IPS-18c (cell line): ENCODE data around the gene PGAM2.

ENCODE experiments used
- H3K4me3 ChIP-seq: 2 replicates; pipeline ENCODE4 v1.7.0; 2013; ENCODE audit warnings: low read depth, mild to moderate bottlenecking, low read length, moderate library complexity; ENCODE audit not compliant: insufficient read depth
- H3K9me3 ChIP-seq: one replicate; pipeline ENCODE4 v1.6.1; 2013; ENCODE audit warnings: mild to moderate bottlenecking, low read length, moderate library complexity; ENCODE audit not compliant: control insufficient read depth, insufficient read depth

Gene PGAM2

DNA sequence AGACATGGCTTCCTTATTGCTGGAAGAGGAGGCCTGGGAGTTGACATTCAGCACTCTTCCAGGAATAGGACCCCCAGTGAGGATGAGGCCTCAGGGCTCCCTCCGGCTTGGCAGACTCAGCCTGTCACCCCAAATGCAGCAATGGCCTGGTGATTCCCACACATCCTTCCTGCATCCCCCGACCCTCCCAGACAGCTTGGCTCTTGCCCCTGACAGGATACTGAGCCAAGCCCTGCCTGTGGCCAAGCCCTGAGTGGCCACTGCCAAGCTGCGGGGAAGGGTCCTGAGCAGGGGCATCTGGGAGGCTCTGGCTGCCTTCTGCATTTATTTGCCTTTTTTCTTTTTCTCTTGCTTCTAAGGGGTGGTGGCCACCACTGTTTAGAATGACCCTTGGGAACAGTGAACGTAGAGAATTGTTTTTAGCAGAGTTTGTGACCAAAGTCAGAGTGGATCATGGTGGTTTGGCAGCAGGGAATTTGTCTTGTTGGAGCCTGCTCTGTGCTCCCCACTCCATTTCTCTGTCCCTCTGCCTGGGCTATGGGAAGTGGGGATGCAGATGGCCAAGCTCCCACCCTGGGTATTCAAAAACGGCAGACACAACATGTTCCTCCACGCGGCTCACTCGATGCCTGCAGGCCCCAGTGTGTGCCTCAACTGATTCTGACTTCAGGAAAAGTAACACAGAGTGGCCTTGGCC is 4.3 kb downstream of the PGAM2 start:
- Histone ChIP-seq H3K4me3 (no peak overlapping the region), H3K9me3 (no peaks in the 10 kb centered on the region)

DNA sequence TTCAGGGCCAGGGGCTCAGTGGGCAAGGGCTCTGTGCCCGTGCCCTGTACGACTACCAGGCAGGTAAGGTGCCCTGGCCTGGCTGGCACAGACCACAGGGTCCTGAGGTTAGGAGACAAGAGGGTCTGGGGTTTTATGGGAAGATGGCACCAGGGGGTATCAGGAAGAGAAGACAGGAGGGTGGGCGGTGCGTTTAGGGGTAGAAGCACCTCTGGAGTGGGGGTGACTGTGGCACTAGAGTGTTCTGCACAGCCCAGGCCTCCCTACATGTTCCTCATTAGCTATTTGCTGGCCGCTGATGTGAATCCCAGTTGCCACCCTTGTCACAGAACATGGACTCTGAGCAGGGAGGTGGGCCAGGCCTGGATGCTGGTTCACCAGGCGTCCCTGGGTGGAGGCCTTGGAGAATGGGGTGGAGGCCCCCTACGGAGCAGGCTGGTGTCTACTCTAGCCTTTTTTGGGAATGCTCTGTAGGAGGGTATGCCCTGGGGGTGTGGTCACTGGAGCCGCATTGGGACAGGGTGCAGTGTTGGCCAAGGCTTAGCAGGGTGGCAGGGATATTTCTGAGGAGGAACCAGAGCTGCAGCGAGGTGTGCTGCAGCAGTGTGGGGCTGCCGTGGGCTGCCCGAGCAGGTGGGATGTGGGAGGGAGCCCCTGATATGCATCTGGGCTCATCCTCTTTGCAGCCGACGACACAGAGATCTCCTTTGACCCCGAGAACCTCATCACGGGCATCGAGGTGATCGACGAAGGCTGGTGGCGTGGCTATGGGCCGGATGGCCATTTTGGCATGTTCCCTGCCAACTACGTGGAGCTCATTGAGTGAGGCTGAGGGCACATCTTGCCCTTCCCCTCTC is 5.0 kb downstream of the PGAM2 start:
- H3K4me3 ChIP-seq, result no peak overlapping the region
- no peaks in the 10 kb centered on the region for H3K9me3 ChIP-seq

DNA sequence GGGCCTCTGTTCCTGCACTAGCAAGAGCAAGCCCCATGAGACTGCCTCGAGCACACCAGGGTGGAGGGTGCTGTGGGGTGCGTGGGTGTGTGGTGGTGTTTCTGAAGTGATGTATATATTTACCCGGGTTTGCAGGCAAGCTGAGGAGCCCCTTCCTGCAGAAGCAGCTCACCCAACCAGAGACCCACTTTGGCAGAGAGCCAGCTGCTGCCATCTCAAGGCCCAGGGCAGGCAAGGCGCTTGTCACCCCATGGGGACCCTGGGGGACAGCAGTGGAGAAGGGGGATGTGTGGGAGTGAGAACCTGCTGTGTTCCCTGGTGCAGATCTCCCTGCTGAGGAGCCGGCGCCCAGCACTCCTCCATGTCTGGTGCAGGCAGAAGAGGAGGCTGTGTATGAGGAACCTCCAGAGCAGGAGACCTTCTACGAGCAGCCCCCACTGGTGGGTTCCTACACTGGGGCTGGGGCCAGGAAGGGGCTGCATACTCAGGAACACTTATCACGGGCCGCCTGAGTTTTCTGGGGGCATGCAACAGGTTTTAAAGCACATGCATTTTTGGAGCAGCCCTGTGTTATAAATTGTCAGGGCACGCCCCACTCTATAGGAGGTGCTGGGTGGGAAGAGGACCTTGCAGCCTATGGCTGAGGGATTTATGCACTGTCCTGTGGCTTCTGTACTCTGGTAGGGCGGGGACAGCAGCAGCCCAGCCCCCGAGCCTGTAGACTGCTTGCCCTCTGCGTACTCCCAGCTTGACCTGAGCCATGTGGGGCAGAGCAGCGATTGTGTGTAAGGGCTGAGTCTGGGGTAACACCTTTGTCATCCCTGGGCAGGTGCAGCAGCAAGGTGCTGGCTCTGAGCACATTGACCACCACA is 5.9 kb downstream of the PGAM2 start:
- no peak overlapping the region for H3K4me3 ChIP-seq
- no peaks in the 10 kb centered on the region for H3K9me3 ChIP-seq

DNA sequence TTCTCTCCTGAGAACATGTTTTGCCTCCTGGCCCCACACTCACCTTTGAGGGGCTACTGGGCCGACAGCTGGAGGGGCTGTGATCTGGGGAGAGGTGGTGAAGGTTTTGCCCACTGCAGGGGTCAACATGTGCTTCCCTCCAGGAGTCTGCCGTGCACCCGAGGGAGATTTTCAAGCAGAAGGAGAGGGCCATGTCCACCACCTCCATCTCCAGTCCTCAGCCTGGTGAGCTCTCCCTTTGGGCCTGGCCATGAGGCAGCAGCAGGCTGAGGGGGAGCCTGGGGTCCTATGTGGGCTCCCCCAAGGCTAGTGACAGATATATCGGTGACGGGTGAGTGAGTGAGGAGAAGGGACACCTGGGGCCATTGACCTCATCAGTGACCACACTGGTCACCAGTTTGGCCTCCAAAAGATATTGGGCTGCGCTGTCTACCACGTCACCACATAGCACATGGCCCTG is 6.6 kb downstream of the PGAM2 start:
- Histone ChIP-seq H3K9me3 (no peaks in the 10 kb centered on the region), H3K4me3 (no peak overlapping the region)

DNA sequence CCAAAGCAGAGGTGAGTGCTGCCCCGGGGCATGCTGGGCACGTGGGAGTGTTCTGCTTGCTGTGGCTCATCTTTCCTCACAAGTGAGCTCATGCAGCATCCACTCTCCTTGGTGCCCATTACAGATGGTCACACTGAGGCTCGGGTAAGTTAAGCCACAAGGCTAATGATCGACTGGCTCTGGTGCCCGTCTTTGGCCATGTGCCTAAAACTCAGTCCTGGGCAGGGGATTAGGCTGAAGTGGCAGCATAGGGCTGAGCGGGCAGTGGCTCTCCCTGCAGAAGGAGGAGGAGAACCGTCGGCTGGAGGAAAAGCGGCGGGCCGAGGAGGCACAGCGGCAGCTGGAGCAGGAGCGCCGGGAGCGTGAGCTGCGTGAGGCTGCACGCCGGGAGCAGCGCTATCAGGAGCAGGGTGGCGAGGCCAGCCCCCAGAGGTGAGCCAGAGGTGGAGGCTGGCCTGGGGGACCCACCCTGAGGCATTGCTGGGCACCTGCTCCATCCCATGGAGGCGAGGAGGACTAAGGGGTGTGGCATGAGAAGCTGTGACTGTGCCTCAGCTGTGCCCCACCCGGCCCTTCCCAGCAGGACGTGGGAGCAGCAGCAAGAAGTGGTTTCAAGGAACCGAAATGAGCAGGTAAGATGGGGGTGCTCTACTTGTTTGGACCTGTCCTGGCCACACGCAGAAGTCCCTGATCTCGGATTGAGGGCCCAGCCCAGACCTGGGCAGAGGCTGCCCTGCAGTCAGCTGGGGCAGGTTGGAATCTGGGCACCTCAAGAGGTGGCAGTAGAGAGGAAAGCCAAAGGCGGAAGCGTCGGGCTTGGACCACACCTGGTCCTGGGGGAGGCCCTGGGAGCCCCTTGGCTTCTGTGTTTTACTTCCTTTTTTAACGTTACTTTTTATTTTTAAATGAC is 7.3 kb downstream of the PGAM2 start:
- no peak overlapping the region for H3K4me3 ChIP-seq

DNA sequence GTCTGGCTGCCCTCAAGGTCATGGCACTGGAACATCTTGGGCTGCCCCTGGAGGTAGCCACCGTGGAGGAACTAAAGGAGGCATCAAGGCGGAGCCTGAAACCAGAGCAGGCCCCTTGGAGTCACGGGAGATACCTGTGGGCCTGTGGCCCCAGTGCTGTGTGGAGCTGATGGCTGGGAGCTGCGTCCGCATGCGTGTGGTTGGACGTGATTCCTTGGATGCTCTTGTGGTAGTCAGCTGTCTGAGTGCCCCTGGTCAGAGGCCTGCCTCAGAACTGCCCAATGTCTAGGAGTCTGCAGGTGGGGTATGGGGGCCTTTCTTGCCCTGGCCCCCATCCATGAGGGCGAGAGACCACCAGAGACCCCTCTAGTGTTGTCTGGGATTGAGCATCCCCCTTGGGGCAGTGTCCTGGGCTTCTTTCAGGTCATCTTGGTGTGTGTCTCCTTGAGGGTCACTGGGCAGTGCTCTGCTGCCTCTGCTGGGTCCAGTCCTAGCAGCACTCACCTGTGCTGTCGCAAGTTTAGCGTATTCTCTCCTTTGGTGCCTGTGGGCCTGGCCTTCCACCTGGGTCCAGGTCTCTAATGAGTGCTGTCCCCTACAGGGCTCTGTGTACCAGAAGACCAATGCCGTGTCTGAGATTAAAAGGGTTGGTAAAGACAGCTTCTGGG is 8.1 kb downstream of the PGAM2 start:
- H3K4me3 ChIP-seq, result no peak overlapping the region
- no peaks in the 10 kb centered on the region for H3K9me3 ChIP-seq

More for the DNA sequence above, 7.3 kb downstream of the PGAM2 start:
- no peaks in the 10 kb centered on the region for H3K9me3 ChIP-seq

DNA sequence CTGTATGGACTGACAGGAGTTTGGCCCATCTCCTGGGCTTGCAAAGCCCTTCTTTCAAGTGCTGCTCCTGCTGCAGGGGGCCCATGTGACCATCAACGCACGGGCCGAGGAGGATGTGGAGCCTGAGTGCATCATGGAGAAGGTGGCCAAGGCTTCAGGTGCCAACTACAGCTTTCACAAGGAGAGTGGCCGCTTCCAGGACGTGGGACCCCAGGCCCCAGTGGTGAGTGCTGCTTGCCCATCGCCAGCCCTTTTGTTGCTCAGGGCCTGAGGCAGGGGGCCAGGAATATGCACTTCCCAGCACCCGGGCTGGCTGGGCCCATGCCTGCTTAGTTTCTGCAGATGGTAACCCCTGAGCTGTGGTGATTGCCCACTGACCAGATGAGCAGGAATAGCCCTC is 8.7 kb downstream of the PGAM2 start:
- Histone ChIP-seq H3K4me3 (no peak overlapping the region), H3K9me3 (no peaks in the 10 kb centered on the region)

DNA sequence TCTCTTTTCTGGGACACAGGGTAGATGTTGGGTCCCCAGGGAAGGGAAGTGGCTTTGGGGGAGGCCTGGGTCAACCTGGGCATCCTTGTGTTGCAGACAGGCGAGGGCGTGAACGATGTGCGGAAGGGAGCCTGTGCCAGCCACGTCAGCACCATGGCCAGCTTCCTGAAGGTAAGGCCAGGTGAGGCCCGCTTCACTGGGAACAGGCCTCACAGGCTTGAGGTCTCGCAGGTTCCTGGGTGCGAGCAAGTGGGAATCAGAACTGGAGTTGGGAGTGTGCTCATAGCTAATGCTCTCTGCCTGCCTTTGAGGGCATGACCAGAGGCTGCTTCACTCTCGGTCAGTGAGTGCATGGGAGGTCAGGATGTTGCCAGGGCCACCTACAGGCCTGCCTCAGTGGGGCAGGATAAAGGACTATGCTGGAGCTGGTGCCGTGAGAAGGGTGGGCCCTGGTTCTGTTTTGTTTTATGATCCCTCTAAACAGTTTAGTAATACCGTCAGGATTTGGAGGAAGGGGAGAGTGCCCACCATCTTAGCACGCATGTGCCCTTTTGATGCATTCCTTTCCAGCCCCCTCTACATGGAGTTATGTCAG is 12.5 kb downstream of the PGAM2 start:
- no peaks in the 10 kb centered on the region for H3K9me3 ChIP-seq
- no peak overlapping the region for H3K4me3 ChIP-seq

DNA sequence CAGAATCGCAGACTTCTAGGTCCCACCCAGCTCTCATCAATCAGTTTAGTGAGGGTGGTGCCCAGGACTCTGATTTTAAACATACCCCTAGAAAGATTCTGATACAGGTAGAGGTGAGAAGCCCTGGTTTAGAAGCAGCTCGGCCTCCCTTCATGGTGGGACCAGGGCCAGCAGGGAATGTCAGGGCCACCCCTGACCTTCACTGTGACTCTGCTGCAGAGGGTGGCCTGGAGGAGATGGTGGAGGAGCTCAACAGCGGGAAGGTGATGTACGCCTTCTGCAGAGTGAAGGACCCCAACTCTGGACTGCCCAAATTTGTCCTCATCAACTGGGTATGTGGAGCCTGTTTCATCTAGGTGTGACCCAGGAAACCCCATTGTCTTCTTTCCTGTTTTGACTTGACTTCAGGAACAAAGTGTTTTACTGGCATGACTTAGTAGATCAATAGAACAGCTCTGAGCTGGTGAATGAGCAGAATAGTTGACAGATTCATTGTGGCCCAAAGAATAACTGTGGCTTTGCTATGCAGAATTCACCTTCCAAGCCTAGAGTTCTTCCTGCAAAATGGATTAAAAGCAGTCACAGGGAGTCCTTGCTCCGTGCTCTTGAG is 13.7 kb downstream of the PGAM2 start:
- H3K9me3 ChIP-seq, result no peaks in the 10 kb centered on the region
- H3K4me3 ChIP-seq, result no peak overlapping the region

DNA sequence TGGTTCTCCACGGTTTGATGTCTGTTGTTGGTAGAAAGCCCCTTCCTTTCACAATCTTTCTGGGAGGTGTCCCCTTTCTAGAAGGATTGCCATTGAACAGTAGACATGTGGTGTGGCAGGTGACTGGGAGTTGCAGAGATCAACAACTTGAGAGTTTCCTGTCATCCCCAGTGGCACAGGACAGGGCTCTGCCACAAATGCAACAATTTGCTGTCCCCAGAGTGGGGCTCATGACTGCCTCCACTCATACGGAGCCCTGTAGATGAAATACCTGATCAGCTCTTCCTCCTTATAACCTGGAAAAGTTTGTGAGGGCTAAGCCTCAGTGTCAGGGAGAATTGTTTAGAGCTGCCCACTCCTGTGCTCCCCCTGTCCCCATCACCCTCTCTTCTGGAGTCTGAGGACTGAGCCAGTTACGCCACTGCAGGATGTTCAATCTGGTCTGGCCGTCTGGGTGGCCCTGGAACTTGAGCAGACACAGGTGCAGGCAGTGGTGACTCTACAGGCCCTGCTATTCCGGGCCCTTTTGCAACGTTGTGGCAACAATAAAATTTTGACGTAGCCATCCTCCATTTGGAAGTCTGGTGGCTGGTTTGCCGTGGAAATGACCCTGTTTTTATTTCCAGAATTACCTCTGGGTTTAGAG is 14.3 kb downstream of the PGAM2 start:
- Histone ChIP-seq H3K9me3 (no peaks in the 10 kb centered on the region), H3K4me3 (no peak overlapping the region)

DNA sequence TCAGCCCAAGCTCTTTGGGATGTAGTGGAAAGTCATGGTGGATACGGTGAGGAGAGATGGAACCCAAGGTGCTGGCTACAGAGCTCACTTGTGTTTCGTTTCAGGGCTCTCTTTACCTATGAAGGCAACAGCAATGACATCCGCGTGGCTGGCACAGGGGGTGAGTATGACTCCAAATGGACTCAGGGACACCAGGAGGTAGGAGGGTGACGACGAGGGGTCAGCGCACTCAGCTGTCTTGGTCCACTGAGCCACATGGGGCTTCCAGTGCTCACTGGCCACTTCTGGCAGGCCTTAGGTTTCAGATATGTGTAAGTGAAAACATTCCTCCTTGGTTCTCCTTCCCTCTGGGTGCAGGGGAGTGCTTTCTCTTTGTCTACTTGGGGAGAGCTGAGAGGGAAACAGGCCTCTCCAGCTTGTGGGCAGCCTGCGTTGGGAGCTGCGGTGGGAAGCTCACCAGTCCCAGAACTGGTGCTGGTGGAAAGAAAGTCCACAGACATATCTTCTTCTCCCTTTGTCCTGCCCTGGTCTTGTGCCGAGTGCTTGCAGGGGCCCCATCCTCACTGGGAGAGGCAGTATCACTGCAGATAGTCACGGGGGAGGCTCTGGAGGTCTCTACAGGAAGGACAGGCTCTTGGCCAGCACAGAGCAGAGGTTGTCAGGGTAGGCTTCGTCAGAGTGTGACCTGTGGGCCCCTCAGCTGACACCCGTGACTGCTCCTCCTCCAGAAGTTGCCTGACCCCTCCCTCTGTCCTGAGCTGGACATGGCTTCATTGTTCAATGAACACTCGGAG is 15.0 kb downstream of the PGAM2 start:
- H3K9me3 ChIP-seq, result no peaks in the 10 kb centered on the region

DNA sequence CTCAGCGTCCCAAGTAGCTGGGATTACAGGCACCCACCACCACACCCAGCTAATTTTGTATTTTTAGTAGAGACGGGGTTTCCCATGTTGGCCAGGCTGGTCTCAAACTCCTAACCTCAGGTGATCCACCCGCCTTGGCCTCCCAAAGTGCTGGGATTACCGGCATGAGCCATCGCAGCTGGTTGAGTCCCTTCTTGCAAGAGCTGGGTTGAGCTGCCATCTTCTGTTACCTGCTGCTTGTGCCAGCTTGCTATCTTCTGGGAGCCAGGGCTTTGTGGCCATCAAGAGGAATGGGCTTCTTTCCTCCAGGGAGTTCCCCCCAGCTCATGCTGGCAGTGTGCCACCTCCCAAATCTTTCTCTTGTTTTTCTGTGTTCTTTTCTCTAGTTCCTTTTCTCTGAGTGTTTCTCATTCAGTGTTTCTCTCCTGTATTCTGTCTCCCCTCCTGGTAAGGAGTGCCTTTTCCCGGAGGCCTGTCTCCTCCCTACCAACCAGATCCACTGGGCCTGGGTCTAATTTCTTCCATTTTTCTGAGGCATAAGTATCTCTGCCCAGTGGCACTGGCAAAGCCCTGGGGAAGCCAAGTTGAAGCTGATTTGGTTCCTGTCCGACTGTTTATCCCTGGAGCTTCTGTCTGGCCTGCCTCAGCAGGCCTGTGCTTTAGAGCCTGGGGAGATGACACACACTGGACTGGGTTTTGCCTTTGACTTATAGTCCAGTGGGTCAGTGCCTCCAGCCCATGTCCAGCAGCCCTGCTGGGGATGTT is 17.2 kb downstream of the PGAM2 start:
- Histone ChIP-seq H3K4me3 (no peak overlapping the region), H3K9me3 (no peaks in the 10 kb centered on the region)

More for the DNA sequence above, 15.0 kb downstream of the PGAM2 start:
- H3K4me3 ChIP-seq, result no peak overlapping the region

DNA sequence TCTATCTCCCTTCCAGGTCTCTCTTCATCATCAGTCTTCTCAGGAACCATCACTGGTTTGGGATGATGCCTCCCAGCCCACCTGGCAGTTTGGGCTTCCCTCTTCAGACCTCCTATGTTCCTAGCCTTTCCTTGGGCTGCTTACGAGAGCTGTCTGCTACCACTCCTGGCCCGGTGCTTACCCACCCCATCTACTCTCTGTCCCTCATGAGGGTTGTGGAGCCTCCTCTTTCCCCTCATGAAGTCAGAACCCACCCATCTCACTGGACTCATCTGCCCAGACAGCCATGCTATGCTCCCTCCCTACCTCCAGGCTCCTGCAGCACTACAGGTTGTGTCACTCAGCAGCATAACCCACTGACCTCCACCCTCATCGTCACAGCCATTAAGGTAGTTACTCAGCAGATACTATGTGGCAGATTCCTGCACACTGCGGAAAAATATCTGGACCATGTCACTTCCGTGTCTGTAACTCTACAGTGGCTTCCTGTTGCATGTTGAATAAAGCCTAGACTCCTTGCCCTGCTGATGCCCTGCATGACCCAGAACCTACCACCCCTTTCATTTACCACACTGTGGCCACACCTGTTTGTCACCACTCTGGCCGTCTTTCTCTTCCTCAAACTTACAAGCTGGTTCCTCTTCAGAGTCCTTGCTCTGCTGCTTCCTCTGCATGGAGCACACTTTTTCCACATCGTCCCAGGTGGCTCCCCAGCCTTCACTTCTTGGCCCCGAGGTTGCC is 18.9 kb downstream of the PGAM2 start:
- Histone ChIP-seq H3K4me3 (no peak overlapping the region), H3K9me3 (no peaks in the 10 kb centered on the region)
